GM21717 (cell line): Measurements from ENCODE around the gene CLMN.
A peak's percentile ranks its signal among the peaks of the same experiment; 100 is the strongest.
"Not testable (repeated sequence)": the region's sequence is repeated elsewhere in the genome, so short reads cannot be mapped to it uniquely, and the experiment has no call there.

Experiments
- ATAC-seq: cut with Tn5 transposase; IDR thresholded peaks from one replicate; pipeline ENCODE4 v1.9.1; 2021; ENCODE audit warnings: mild to moderate bottlenecking, moderate library complexity; ENCODE audit not compliant: unreplicated experiment

Gene CLMN

GRCh38 chr14:95180966-95181741, 138.6 kb downstream of the CLMN start:
- no peak for ATAC-seq

GRCh38 chr14:95175670-95176069, 144.0 kb downstream of the CLMN start:
- not testable (repeated sequence) for ATAC-seq

GRCh38 chr14:95174184-95174792, 145.4 kb downstream of the CLMN start:
- no peak for ATAC-seq

GRCh38 chr14:95173518-95173917, 146.2 kb downstream of the CLMN start:
- no peak for ATAC-seq

- no peak for ATAC-seq
These were observed 152.5 kb downstream of the CLMN start for GRCh38 chr14:95167177-95167576.

- ATAC-seq: no peak
These were observed 154.2 kb downstream of the CLMN start for GRCh38 chr14:95165517-95165916.

GRCh38 chr14:95164506-95164905, 155.2 kb downstream of the CLMN start:
- ATAC-seq: no peak

- no peak for ATAC-seq
These were observed 156.0 kb downstream of the CLMN start for GRCh38 chr14:95163666-95164065.

- ATAC-seq: no peak
These were observed 156.6 kb downstream of the CLMN start for GRCh38 chr14:95163132-95163531.

GRCh38 chr14:95162641-95163040, 157.1 kb downstream of the CLMN start:
- ATAC-seq: no peak

- peak; percentile 77 for ATAC-seq
These were observed 162.2 kb downstream of the CLMN start, which contains the start of gene DICER1 for GRCh38 chr14:95157327-95158189. Gene DICER1 (minus strand): TSS chr14:95157529. CDS start chr14:95133458, 24,071 bp downstream.

GRCh38 chr14:95157048-95157326, 162.7 kb downstream of the CLMN start:
- peak; percentile 36 for ATAC-seq

- ATAC-seq: peak; percentile 31
These were observed 163.3 kb downstream of the CLMN start for GRCh38 chr14:95156161-95157047.

GRCh38 chr14:95155045-95155444, 164.7 kb downstream of the CLMN start:
- ATAC-seq: no peak

GRCh38 chr14:95153866-95154265, 165.8 kb downstream of the CLMN start:
- ATAC-seq: no peak

- ATAC-seq: no peak
These were observed 168.1 kb downstream of the CLMN start for GRCh38 chr14:95151561-95151960.

GRCh38 chr14:95150910-95151309, 168.8 kb downstream of the CLMN start:
- no peak for ATAC-seq

- ATAC-seq: no peak
These were observed 170.3 kb downstream of the CLMN start for GRCh38 chr14:95149441-95149840.

- no peak for ATAC-seq
These were observed 172.1 kb downstream of the CLMN start for GRCh38 chr14:95147597-95147996.

GRCh38 chr14:95146079-95146771, 173.5 kb downstream of the CLMN start:
- ATAC-seq: no peak
